ENCODE data around the gene ITPR2.
"Not testable (repeated sequence)": the region's sequence is repeated elsewhere in the genome, so short reads cannot be mapped to it uniquely, and the experiment has no call there.

ITPR2 gene

DNA sequence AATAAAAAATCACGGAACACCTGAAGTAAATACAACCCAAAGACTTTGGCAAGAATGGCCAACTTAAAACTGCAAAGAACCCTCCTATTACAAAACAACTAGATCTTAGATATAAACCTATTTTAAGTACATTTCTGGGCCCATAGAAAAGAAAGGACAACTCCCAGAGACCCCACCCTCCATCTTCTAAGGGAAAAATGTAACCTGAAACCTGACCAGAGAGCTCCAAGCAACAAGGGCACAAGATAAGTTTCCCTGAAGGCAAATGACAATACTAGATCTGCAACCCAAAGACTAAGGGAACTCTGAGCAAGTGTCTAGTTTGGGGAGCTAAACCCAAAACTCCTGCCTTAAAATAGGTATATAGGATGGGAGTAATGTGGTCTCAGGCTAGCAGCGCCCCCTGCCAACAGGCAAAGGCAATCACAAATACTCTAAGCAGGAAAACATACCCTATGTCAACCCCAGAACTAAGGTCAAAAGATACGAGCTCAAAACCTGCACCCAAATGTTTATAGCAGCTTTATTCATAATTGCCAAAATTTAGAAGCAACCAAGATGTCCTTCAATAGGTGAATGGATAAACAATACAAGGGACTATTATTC is 218.9 kb downstream of the ITPR2 start:
- no peak for DNase-seq

DNA sequence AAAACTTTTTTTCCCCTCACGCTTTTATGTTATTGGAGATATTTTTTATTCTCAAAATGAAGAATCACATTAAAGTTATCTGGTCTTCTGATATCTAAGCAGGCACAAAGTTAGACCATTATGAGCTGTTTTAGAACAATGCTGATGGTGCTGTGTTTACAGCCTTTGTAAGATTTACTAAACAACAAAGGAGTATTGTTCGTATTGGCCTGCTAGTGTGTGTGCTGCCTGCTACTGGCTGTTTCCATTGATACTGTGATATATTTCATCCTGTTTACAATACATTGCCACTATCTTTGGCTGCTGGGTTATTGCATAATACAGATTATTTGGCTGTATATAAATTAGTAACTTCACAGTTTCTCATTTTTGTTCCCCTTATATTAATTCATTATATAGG is 220.8 kb downstream of the ITPR2 start:
- DNase-seq: no peak

DNA sequence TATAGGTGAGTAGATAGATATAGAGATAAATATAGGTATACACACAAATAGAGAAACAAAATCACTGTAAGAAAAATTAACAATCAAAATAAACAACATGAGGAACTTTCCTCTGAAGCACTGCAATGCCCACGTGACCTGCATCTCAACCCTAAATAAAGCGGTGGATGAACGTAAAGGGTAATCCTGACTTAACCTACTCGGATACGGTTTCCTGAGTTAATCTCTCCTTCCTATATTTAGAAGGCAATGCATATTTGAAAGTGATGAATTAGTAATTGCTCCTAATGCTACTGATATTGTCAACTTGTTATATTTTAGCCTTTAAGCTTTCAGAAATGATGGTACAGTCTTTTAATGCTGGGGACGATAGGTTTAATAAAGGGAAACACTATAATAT is 221.4 kb downstream of the ITPR2 start:
- DNase-seq: no peak

DNA sequence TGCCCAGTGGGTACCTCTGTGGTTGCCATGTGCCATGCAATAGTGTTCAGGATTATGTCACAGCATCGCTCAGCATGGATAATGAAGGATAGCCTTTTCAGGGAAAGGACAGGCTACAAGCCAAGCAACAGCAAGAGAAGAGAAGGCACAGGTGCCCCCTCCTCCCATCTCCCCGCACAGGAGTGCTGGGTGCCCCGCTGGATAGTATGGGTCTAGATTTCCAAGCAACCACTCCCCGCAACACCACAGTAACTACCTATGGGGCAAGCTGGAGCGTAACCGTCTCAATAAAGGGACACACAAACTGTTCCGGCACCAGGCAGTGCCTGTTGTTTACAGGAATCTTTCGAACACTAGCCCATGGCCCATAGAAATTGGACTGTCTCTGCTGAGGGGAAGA is 222.2 kb downstream of the ITPR2 start:
- DNase-seq: no peak

DNA sequence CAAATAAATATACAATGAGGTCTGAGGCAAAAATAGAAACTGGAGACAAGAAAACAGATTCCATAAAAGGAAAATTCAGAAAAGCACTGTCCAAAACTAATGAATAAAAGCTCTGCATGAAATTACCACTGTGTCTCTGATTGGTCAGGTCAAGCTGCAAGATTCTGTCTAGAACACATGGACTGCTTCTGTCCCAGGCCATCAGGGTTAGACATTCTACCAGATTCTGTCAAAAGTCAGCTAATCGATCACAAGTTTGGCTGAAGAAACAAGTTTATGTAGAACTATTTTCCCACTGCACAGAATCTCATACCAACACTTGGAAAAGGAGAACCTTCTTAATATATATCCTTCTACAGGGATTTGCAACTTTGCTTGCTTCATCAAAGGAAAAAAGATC is 223.0 kb downstream of the ITPR2 start:
- DNase-seq: no peak

DNA sequence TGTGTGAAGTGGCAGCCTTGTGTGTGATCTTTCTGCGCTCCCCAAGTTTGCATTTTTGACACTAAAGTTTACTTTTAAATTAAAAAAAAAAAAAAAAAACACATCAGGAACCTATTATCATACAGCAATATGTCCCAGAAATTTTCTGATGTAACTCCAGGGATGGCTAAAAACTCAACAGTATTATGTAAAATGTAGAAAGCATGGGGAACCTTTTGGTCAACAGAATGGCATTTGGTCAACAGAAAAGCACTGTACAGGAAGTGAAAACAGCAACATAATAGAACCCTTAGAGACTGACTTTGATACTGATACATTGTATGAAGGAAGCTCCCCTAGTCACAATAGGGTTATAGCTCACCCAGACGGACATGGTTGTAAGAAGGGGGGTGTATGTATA is 224.3 kb downstream of the ITPR2 start:
- no peak for DNase-seq

DNA sequence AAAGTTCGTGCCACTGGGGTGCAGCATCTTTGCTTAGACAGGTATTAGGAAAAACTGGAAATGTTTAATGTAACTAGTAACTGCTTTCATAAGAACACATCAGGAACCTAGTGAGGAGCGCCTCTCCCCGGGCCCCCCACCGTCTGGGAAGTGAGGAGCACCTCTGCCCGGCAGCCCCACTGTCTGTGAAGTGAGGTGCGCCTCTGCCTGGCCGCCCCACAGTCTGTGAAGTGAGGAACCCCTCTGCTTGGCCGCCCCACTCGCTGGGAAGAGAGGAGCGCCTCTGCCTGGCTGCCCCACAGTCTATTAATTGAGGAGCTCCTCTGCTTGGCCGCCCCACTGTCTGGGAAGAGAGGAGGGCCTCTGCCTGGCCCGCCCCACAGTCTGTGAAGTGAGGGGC is 224.7 kb downstream of the ITPR2 start:
- no peak for DNase-seq

DNA sequence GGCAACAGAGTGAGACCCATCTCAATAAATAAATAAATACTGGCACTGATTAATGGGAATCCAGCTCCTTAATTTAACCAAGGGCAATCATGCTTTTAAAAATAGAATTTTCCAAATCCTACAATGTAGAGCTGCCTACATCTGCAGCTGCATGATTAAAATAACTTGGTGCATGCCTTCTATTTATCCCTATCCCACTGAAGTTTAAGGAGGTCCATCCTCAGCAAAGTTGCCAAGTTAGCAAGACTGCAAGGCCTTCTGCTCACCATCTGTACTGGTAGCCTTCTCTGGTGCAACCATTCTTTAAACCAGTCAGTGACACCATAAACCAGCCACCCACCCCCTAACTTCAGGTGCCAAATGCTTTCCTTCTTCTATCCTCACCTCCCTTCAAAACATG is 226.1 kb downstream of the ITPR2 start:
- DNase-seq: no peak

DNA sequence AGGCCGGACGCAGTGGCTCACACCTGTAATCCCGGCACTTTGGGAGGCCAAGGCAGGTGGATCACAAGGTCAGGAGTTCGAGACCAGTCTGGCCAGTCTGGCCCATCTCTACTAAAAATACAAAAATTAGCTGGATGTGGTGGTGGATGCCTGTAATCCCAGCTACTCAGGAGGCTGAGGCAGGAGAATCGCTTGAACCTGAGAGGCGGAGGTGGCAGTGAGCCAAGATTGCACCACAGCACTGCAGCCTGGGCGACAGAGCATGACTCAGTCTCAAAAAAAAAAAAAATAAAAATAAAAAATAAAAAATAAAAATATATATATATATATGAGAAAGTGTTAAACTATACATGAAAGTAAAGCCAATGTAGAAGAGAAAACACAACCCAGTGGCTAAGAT is 228.2 kb downstream of the ITPR2 start:
- DNase-seq: not testable (repeated sequence)

DNA sequence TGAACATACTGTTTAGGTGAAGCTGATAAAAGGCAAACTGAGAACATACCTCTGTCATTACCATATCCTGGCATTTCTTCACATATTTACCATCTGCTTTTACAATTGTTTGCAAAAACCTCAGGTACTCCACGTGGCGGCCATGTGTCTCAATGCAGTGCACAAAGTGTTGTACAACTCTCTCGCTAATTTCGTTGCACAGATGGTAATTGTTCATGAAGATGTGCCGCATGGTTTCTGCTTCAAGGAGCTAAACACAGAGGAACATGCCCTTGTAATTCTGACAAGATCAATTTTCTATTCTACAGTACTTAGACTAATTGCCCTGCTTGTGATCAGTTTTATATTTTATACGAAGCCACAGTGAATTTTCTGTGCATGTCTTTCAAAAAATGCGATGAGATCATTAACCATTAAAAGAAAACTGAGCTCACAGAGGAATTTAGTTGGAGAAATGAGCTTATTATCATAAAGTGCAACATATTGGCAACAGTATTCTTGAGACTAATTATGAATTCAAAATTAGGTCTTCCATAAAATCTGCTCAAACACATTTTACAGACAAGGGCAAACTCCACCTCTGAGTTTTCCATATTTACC is 233.8 kb downstream of the ITPR2 start:
- no peak for DNase-seq

DNA sequence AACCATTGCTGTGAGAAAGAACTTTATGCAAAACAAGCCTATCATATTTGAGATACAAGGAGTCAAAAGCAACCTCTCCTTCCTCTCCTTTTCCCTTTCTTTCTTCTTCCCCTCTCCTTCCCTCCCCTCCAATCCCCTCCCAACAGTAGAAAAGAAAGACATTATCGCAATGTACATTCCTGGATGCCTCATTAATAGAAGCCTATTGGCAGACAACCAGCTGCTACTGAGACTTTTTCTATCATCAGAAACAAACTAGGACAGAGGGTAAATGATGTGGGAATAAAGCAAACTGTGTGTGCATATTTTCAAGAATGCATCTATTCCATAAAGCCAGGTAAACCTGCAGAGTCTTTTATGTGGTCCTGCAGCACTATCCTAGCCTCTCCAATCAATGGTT is 237.2 kb downstream of the ITPR2 start:
- DNase-seq: no peak

DNA sequence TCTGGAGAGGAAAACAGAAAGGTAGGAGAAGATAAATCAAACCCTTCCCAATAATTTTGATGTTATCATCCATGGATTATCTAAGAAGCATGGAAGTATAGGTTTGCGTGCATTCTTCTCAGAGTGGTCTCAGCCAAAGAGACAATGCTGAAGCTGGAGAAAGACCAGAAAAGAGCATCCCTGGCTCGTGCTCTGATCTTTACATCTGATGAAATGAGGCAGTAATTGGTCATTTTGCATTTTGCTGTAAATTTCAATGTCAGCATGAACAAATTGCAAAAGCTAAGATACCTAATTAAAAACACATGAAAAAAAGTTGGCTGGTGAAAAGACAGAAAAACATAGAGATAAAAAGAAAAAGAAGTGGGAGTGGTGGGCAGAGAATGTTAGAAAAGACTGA is 252.4 kb downstream of the ITPR2 start:
- DNase-seq: no peak

DNA sequence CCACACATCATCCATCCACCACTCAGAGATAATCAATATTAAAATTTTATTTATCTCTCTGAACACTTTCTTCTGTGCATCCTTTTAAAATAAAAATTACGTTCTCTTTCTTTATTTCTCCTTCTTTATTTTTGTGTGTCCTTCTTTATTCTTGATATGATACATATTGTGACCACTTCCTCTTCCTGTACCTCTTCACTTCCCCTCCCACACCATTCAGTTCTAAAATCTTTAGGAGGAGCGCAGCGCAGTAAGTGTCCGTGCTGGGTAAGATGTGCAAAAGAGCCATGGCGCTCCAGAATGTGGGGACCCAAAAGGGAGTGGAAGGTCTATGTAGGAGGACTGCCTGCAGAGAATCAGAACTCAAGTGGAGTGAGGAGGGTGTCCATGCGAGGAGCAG is 256.7 kb downstream of the ITPR2 start:
- no peak for DNase-seq

DNA sequence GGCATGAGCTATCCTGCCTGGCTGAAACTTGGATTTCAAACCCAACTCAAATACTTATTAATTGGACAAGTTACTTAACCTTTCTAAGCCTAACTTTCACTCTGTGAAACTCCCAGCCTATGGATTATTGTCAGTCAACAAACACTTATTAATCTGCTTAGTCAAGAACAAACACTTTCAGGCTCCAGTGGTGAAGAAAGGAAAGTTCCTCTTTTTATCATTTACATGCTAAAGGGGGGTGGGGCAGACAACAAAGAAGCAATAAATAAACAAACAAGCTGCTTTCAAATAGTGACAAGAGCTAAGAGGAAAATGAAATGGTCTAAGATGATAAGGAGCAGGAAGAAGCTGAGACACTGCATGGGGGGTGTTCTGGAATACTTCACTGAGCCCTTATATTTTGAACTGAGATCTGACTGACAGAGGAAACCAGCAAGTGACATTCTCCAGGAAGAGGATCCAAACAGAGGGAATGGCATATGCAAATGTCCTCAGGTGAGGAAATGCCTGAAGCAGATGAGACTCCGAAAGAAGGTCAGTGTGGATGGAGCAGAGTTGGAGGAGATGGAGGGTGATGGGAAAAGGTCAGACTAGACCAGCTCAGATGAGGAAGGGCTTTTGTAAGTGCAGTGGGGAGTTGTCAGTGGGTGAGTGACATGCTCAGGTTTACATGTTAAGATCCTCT is 259.6 kb downstream of the ITPR2 start:
- DNase-seq: no peak

DNA sequence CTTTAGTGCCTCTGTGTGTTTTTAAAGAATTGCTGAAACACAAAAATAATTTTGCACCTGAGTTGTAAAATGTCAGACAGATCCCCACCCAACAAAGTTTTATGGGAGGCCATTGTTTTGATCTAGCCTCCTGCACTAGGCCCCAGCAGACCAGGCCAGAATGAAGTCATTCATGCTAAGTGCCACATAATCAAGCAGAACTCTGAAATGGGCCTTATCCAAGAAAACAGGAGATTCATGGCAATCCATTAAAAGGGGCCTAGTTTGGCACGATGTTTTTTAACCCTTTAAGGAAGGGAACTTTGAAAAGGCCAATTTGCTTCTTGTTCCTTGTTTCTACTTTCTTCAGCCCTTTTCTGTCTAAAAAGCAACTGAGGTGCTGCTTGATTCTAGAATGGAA is 260.9 kb downstream of the ITPR2 start:
- no peak for DNase-seq

DNA sequence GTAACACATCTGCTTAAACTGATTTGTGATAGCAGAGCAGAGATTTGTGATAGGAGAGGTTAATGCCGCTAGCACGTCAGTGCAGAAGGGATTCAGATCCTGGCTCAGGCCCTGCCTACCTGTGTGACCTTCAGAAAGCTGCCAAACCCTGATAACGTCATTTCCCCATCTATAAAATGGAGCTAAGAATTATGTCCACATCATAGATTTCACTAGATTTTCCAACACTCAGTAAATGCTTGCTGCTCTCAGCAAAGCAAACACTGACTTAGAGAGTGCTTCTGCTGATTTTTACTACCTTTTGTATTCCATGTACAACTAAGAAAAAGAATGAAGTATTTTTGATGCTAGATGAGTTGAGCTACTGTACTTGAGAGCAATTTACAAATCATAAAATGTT is 261.4 kb downstream of the ITPR2 start:
- no peak for DNase-seq

DNA sequence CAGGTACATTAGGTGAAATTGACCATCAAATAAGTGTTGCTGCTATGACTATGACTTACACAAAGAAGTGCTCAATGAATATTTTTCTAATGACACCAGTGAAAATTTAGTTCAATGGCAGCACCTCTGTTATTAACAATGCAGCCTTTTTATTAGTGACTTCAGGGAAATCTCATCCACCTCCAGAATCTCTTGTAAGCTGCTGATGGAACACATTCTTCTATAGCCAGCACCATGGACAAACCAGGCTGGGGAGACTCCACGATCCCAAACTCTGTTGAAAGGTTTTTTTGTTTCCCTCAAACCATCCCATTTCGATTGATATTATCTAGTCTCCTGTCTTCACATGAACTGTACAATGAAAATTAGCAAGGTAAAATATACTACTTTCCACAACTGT is 265.9 kb downstream of the ITPR2 start:
- DNase-seq: no peak

DNA sequence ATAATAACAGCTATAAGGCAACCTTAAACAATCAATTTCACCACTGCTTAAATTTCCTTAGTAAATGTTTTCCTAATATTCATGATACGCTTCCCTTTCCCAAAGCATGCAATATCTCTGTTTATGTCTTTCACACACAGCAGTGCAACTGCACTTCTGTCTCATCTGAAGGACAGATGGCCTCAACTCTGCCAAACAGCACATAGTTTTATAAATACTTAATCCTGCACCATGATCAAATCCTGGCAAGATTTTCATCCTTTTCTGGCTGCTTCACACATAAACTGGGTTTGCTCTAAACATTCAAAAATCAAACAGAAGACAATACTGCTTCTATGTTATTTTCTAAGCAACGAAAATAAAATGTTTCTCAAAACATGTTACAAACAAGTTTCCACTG is 266.3 kb downstream of the ITPR2 start:
- no peak for DNase-seq

DNA sequence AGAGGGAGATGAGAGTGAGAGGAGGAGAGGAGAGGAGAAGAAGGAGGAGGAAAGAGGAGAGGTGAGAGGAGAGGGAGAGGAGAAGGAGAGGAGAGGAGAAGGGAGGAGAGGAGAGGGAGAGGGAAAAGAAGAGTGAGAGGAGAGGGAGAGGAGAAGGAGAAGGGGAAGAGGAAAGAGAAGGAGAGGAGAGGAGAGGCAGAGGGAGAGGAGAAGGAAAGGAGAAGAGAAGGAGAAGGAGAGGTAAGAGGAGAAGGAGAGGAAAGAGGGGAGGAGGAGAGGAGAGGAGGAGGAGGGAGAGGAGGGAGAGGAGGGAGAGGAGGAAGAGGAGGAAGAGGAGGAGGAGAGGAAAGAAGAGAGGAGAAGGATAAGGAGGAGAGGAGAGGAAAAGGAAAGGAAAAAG is 266.8 kb downstream of the ITPR2 start:
- DNase-seq: no peak

DNA sequence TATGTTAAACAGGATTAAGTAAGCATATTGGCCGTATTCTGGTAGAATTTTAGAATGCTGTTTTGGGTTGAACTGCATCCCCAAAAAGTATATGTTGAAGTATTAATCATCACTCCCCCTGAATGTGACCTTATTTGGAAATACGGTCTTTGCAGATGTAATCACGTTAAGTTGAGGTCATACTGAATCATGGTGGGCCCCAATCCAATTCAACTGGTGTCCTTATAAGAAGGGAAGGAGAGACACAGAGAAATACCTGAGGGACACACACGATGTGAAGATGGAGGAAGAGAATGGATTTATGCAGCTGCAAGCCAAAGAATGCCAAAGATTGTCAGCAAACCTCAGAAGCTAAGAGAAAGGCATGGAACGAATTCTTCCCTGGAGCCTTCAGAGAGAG is 268.6 kb downstream of the ITPR2 start:
- no peak for DNase-seq

DNA sequence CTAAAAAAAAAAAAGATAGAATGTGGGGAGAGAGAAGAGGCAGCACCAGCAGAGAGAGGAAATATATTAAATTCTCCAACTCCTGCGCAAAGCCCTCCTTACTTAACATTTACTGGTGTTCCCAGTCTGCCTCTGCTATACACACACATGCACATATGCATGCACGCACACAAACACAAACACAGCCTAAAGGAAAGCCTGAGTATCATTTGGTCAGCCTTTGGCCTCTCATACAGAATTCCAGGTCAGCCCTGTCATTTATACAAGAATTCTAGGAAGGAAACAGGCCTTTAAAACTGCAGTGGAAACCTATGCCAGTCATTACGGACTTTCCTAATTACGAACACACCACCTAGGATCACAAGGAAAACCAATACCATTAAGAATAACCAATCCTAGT is 269.4 kb downstream of the ITPR2 start:
- no peak for DNase-seq

DNA sequence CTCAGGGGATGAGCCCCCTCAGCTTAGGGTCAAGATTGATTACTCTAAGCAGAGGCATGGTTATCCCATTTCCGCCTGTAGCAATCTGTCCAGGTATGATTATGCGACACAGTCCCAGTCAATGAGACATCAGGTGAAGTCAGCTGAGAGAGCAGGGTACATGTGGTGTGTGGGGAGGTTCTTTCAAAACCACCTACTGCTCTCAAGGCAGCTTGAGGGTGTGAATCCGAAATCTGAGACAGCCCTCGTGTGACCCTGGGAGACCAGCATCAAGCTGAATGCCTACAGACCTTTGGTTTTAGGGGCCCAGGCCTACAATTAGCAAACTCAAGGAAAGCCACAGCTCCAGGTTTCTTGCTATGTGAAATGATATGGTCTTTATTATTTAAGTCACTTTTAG is 275.7 kb downstream of the ITPR2 start:
- DNase-seq: no peak

DNA sequence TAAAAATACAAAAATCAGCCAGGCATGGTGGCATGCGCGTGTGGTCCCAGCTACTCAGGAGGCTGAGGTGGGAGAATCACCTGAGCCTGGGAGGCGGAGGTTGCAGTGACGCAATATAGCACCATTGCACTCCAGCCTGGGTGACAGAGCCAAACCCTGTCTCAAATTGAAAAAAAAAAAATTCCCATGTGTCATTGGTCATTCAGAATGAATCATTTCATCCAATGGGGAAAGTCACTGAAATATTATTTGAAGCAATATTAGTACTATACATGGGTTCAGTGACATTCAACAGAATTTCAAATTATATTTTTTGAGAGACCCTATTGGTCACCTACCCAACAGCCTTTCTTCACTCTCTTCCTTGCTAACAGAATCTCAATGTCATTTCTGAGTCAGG is 276.1 kb downstream of the ITPR2 start:
- DNase-seq: no peak

DNA sequence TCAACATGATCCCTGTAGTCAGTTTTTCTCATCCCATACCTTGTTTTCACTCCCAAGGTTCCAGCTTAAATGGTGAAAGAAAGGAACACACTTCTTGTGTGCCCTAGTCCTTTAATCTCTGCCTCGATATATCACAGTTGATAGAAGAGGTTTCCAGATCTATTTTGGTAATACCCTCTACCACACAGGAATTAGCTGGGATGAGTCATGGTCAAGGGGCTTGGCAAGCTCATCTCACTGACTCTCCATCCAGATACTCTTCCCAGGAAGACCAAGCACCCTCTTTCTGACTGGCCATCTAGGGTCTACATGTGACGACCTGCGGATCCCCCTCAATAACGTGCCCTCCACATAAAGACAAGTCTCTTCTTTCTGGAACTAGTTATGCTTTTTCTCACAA is 277.9 kb downstream of the ITPR2 start:
- DNase-seq: no peak

DNA sequence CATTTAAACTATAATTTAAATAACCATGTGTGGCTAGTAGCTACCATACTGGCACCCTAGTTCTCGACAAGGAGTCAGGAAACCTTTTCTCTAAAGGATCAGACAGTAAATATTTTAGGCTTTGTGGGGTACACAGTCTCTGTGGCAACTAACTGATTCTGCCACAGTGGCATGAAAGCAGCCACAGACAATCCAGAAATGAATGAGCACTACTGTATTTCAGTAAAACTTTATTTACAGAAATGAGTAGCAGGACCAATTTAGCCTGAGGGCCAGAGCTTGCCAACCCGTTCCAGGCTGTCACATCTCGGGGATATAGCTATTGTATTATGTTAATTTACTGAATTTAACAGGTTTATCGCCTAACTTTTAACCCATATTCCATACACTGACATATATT is 278.7 kb downstream of the ITPR2 start:
- DNase-seq: no peak
